A549 (cell line): ENCODE data around the gene TFF2.
A peak's percentile ranks its signal among the peaks of the same experiment; 100 is the strongest.

Experiments
- CBX8 ChIP-seq: fragments of 200-600 bp; sonication (generic); IDR thresholded peaks from 2 replicates; pipeline ENCODE4 v1.6.1; 2016
- KDM5A ChIP-seq: fragments of 200-600 bp; sonication (generic); IDR thresholded peaks from 2 replicates; pipeline ENCODE4 v1.6.1; 2016; ENCODE audit warnings: antibody characterized with exemption, mild to moderate bottlenecking
- MAFK ChIP-seq: fragments of 450-650 bp; IDR thresholded peaks from 2 replicates; pipeline ENCODE4 v1.6.1; 2014; ENCODE audit not compliant: partially characterized antibody
- RAD21 ChIP-seq, 2 experiments: fragments of >200 bp in 1 of 2; sonication (Bioruptor Twin) in 1 of 2; formaldehyde crosslinking in 1 of 2; IDR thresholded peaks in 1 of 2; conservative IDR thresholded peaks in 1 of 2; 2 replicates in 1 of 2; 3 replicates in 1 of 2; pipeline ENCODE4 v1.6.1; 2012 to 2018; ENCODE audit warnings: inconsistent platforms in 1 of 2
- RCOR1 ChIP-seq: fragments of 150-350 bp; IDR thresholded peaks from 2 replicates; pipeline ENCODE4 v1.6.1; 2014; ENCODE audit warnings: antibody characterized with exemption, low read length, low read depth
- ZFP36 ChIP-seq: fragments of 450-650 bp; IDR thresholded peaks from 2 replicates; pipeline ENCODE4 v1.6.1; 2014; ENCODE audit warnings: borderline replicate concordance; ENCODE audit not compliant: partially characterized antibody
- TF ChIP-seq, protein P1 (sequence below): fragments of >200 bp; sonication (Bioruptor Twin); formaldehyde crosslinking; IDR thresholded peaks from 3 replicates; pipeline ENCODE4 v1.5.1; 2016

DNA sequence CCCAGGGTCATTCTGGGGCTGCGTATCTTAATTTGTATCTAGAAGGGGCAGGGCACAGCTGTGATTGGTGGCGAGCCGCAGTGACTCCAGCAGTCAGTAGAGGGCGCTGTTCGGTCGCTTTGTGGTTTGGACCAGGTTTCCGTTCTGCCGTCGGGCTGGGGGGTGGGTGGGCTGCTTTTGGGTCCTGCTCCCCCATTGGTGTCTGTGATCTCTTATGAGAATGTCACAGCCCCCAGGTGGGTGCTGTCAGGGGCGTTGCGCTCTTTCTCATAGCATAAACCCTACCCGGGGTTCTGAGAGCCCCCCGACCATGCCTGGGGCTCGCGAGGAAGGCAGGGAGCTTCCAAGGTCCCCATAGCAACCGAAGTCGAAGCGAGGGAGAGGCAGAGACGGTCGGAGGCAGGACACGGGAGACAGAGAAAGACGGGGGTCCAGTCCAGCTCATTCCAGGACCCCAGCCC, 41.0 kb downstream of the TFF2 start:
- TF ChIP-seq MAFK (no peak), KDM5A (no peak), RCOR1 (no peak), ZFP36 (no peak), RAD21 (conservative IDR thresholded peaks at IDR 0.05 in 1 of 2, IDR thresholded peaks at IDR 0.05 in 1 of 2) (peak; percentile 62 to 65), CBX8 (no peak)
- TF ChIP-seq, protein P1, sequence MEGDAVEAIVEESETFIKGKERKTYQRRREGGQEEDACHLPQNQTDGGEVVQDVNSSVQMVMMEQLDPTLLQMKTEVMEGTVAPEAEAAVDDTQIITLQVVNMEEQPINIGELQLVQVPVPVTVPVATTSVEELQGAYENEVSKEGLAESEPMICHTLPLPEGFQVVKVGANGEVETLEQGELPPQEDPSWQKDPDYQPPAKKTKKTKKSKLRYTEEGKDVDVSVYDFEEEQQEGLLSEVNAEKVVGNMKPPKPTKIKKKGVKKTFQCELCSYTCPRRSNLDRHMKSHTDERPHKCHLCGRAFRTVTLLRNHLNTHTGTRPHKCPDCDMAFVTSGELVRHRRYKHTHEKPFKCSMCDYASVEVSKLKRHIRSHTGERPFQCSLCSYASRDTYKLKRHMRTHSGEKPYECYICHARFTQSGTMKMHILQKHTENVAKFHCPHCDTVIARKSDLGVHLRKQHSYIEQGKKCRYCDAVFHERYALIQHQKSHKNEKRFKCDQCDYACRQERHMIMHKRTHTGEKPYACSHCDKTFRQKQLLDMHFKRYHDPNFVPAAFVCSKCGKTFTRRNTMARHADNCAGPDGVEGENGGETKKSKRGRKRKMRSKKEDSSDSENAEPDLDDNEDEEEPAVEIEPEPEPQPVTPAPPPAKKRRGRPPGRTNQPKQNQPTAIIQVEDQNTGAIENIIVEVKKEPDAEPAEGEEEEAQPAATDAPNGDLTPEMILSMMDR = peak; percentile 52
